T follicular helper cell (primary cell): Measurements from ENCODE around the gene DDX10.
"Not testable (repeated sequence)": the region's sequence is repeated elsewhere in the genome, so short reads cannot be mapped to it uniquely, and the experiment has no call there.

Experiments
- DNase-seq: peaks from one replicate; pipeline ENCODE4 v3.0.0-alpha.2; 2020; ENCODE audit warnings: low read depth

DDX10 gene

DNA sequence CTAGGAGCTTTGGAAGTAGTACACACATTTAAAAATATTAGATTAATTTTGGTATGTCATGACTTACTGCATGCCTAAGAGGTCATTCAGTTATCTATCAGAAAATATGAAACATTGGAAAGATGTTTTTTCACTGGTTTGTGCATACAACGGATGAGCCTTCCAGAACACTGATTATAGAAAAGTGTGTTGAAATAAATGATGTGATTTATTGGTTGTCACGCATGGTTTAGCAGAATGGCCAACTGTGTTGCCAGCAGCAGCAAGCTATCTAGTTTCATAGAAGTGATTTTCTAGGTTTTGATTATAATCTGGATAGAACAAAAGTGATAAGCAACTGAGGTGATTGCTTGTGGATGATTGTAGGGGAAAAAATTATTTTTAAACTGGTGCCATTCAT is 53.6 kb downstream of the DDX10 start:
- DNase-seq, result no peak

GRCh38 chr11:108724974-108725689 is 60.3 kb downstream of the DDX10 start:
- no peak for DNase-seq

DNA sequence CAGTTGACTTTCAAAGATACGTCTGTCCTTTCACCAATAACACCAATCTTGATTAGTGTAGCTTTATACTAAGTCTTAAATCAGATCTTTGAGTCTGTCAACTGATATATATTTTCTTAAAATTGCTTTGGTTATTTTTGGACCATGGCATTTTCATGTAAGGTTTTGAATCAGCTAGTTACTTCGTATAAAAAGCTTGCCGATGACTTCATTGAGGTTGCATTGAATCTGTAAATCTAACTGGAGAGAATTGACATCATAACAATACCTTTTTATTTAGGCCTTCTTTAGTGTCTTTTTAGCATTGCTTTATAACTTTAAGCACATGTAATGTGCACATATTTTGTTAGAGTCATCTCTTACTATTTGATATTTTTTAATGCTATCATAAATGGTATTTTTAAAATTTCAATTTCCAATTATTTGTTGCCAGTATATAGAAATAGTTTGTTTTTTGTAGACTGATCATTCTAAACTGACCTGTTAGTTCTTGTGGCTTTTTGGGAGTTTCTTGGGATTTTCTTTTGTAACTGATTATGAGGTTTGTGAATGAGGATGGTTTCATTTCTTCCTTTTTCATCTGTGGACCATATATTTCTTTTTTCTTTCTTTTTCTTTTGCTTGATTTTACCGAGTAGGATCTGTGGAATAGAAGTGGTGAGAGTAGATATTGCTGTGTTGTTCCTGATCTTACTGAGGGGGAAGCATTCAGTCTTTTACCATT is 61.4 kb downstream of the DDX10 start:
- no peak for DNase-seq

GRCh38 chr11:108727665-108728064 is 62.8 kb downstream of the DDX10 start:
- no peak for DNase-seq

- no peak for DNase-seq
Observed at GRCh38 chr11:108729227-108729871, 64.5 kb downstream of the DDX10 start.

- no peak for DNase-seq
Observed at GRCh38 chr11:108732395-108732794, 67.5 kb downstream of the DDX10 start.

GRCh38 chr11:108733479-108734116 is 68.7 kb downstream of the DDX10 start:
- no peak for DNase-seq

GRCh38 chr11:108734283-108734682 is 69.4 kb downstream of the DDX10 start:
- DNase-seq, result no peak

GRCh38 chr11:108734956-108735559 is 70.2 kb downstream of the DDX10 start:
- DNase-seq, result no peak

DNA sequence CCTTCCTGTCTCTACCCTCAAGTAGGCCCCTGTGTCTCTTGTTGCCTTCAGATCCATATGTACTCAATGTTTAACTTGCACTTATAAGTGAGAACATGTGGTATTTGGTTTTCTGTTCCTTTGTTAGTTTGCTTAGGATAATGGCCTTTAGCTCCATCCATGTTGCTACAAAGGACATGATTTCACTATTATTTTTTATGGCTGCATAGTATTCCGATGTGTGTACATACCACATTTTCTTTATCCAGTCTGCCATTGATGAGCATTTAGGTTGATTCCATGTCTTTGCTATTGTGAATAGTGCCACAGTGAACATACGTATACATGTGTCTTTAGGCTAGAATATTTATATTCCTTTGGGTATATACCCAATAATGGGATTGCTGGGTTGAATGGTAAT is 75.3 kb downstream of the DDX10 start:
- DNase-seq, result not testable (repeated sequence)

DNA sequence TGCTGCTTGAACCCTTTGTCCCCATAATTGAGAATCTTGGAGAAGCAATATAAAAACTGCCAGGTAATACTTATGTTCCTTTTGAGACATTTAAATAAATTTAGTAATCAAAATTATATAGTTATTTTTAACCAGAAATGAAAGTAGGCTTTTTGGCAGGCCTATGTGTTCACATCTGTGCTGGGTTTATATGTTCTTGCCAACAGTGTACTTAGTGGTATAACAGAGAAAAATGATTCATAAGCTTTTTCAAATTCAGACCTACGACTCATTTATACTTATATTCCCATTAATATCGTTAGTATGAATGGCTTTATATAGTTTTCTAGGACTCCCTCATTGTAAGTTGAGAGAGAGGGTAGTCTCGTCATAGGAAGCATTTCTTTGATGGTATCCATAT is 79.0 kb downstream of the DDX10 start:
- no peak for DNase-seq

DNA sequence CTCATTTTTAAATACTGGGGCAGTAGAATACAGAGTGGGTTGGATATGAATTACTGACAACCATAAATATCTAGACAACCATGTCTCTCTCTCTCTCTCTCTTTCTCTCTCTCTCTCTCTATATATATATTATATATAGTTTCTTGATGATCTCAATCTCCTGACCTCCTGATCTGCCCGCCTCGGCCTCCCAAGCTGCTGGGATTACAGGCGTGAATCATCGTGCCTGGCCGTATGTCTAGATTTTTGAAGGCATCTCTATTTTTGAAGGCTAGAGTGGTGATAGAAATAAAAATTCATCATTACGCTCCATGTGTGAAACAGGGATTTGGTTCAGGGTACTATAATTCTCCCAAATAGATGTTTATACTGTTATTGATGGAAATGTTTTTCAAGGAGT is 84.1 kb downstream of the DDX10 start:
- DNase-seq, result no peak

DNA sequence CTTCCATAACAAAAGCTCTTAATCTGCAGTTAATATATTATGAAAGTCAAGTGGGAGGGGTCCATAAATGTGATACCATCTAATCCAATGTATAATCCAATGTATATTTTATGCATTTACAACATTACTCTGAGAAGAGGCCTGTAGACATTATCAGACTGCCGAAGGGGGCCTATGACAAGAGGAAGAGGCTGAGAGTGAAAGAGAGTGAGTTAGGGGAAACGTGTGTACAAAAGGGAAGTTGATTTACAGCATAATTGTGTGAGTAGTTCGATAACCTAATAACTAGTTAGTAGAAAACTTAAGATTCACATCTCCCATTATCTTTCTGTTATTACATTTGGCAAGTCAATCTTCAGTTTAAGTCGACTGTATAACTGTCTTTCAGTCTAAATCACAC is 86.6 kb downstream of the DDX10 start:
- DNase-seq, result no peak

- no peak for DNase-seq
Observed at GRCh38 chr11:108752297-108752751, 87.5 kb downstream of the DDX10 start.

DNA sequence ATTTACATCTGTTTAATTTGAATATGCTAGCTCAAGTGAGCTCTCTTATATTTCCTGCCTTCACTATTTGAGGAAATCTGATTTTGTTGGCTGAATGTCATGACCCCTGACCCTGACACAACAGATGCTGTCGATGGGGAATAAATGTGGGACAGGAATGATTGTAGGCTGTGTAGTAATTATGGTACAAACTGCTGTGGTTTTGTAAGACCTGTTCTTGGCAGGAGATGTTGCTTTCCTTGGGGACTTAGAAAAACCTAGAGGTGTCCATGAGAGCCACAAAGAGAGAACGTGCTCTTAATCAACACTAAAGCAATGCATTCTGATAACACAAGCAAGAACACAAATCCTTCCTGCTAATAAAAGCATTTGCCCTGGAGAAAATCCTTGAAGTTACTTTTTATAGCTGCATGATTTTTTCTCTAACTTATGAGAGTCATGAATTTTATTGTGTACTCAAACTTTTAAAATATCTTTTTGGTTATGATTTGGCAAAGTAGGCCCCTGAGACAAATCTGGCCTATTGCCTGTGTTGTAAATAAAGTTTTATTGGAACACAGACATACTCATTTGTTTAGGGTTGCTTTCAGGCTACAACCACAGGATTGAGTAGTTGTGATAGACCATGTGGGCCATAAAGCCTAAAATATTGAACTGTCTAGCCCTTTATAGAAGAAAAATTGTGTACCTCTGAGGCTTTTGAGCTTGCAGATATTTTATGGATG is 90.2 kb downstream of the DDX10 start:
- DNase-seq, result no peak

GRCh38 chr11:108757630-108758029 is 92.8 kb downstream of the DDX10 start:
- no peak for DNase-seq

- DNase-seq, result no peak
Observed at GRCh38 chr11:108758458-108758857, 93.6 kb downstream of the DDX10 start.

GRCh38 chr11:108766596-108767173 is 101.8 kb downstream of the DDX10 start:
- no peak for DNase-seq

DNA sequence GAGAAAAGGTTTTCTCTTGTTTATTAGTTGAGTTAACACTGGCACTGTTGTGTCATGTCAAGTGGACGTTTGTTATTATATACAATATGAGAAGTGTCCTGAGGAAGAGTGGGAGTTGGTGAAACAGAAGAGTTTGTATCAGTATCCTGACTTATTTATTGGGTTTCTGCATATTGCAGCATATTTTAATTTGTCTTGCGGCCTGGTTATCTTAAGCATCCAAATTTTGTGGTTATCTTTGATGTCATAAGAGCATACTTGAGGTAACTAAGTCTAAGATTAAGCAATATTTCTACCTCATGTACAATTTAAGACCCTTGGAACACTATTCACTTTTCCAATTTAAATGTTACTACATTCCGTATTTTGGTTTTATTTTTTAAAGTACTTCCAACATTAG is 103.5 kb downstream of the DDX10 start:
- no peak for DNase-seq

- no peak for DNase-seq
Observed at GRCh38 chr11:108768964-108769363, 104.1 kb downstream of the DDX10 start.
